GM12864 (cell line): ENCODE measurements around the gene MYBPHL.

Experiments
- DNase-seq: peaks from one replicate; pipeline ENCODE4 v3.0.0-alpha.2; 2011; ENCODE audit warnings: low read depth
- H3K4me3 ChIP-seq: 2 replicates; pipeline ENCODE4 v1.5.1; 2011; ENCODE audit warnings: mild to moderate bottlenecking, low read depth, low read length, control low read depth
- TF ChIP-seq, protein P1 (sequence below): IDR thresholded peaks from 2 replicates; pipeline ENCODE4 v1.5.1; 2011; ENCODE audit warnings: low read depth, mild to moderate bottlenecking, moderate library complexity, low read length, control low read depth, inconsistent platforms; ENCODE audit errors: missing control alignments

The MYBPHL gene

GRCh38 chr1:109319114-109319513 lies 12.3 kb upstream of the MYBPHL start:
- no peak overlapping the region for H3K4me3 ChIP-seq
- DNase-seq: no peak
- TF ChIP-seq, protein P1, sequence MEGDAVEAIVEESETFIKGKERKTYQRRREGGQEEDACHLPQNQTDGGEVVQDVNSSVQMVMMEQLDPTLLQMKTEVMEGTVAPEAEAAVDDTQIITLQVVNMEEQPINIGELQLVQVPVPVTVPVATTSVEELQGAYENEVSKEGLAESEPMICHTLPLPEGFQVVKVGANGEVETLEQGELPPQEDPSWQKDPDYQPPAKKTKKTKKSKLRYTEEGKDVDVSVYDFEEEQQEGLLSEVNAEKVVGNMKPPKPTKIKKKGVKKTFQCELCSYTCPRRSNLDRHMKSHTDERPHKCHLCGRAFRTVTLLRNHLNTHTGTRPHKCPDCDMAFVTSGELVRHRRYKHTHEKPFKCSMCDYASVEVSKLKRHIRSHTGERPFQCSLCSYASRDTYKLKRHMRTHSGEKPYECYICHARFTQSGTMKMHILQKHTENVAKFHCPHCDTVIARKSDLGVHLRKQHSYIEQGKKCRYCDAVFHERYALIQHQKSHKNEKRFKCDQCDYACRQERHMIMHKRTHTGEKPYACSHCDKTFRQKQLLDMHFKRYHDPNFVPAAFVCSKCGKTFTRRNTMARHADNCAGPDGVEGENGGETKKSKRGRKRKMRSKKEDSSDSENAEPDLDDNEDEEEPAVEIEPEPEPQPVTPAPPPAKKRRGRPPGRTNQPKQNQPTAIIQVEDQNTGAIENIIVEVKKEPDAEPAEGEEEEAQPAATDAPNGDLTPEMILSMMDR: no peak

DNA sequence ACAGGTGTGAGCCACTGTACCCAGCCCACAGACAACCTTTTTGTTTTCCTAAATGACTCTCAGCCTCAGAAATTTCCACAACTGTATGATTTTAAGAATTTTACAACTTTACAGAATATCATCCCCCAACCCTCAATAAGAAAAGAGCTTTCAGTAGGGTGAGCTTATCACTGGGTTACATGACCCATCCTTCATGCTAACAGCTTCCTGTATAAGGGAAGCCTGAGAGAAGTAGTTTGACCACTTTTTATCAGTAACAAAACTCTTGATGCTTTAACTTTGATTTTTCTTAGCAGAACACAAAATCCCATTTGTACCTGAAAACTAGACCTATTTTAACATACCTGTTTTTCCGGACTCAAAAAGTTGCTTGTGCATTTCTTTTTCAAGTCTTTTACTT lies 9.7 kb upstream of the MYBPHL start:
- no peak overlapping the region for H3K4me3 ChIP-seq
- TF ChIP-seq, protein P1: no peak
- no peak for DNase-seq

DNA sequence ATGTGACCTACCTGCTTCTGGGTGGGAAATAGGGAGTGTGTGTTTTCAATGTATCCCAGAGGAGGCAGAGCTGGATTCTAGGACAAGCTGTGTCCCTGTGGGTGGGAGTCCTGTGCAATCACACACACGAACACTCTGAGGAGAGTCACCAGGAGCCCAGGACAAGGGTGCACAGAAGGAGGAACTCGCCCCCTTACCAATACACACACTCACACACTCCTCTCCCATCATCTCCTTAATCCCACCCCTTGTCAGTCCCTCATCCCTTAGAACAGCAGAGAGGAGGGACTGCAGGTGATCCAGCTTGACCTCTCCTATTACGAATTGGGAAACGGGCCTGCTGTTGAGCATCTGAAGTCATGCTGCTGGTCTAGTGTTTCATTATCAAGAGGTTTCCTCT lies 8.5 kb upstream of the MYBPHL start:
- DNase-seq: no peak
- H3K4me3 ChIP-seq: no peak overlapping the region
- TF ChIP-seq, protein P1: no peak

- no peak for DNase-seq
- no peak overlapping the region for H3K4me3 ChIP-seq
- TF ChIP-seq, protein P1: no peak
Measured at GRCh38 chr1:109314795-109315194, 8.0 kb upstream of the MYBPHL start.

GRCh38 chr1:109312978-109313775 lies 6.4 kb upstream of the MYBPHL start:
- TF ChIP-seq, protein P1: no peak
- no peak overlapping the region for H3K4me3 ChIP-seq
- no peak for DNase-seq

DNA sequence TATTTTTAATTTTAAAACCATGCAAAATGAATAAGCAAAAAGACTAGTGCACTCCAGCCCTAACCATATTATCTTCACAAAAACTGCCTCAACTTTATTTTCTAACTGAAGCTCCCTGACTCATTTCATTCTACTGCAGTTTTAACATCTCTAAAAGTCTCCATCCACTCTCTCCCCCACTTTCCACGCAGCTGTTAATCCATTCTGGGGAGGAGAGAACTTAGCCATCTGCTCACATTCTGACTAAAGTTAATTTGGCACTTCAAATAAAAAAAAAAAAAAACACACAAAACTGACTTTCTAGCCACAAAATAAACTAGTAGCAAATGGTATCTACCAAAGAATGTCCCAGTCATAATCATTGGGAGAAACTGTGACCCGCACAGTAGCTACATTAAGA lies 5.4 kb upstream of the MYBPHL start:
- DNase-seq: no peak
- H3K4me3 ChIP-seq: no peak overlapping the region
- TF ChIP-seq, protein P1: no peak

GRCh38 chr1:109309347-109309746 lies 2.5 kb upstream of the MYBPHL start:
- no peak overlapping the region for H3K4me3 ChIP-seq
- TF ChIP-seq, protein P1: no peak
- DNase-seq: no peak
